WTC11 (cell line): ENCODE data around the gene PLEKHH2. TPM values are rescaled to one million over a fixed set of nuclear protein-coding genes. Genes with fewer than 3 reads are reported as not detected.

Source experiments
- ATAC-seq: fragments of 200-7000 bp; cut with Tn5 transposase; 2 replicates; pipeline ENCODE4 v1.10.0; 2021; ENCODE audit warnings: mild to moderate bottlenecking, moderate library complexity
- CTCF ChIA-PET: fragments of 300-600 bp; sonication (Branson Sonifier 250); formaldehyde crosslinking; loops from one replicate; lab custom pipeline; 2021; ENCODE audit warnings: antibody characterized with exemption; lab: Charles Lee
- POLR2A ChIA-PET: fragments of 350-600 bp; sonication (Branson Sonifier 250); formaldehyde crosslinking; loops from one replicate; lab custom pipeline; 2021; ENCODE audit warnings: antibody characterized with exemption; lab: Charles Lee
- DNase-seq: peaks from one replicate; pipeline ENCODE4 v3.0.0; 2021; ENCODE audit warnings: low spot score
- H3K27ac Mint-ChIP-seq: 2 replicates; pipeline ENCODE4 v1.8.0; 2021; ENCODE audit warnings: mixed read lengths
- H3K27me3 Mint-ChIP-seq: 2 replicates; pipeline ENCODE4 v1.8.0; 2021; ENCODE audit warnings: low read depth, mild to moderate bottlenecking, moderate library complexity, mixed read lengths
- H3K36me3 Mint-ChIP-seq: 2 replicates; pipeline ENCODE4 v1.8.0; 2021; ENCODE audit warnings: mixed read lengths
- H3K4me1 Mint-ChIP-seq: 2 replicates; pipeline ENCODE4 v1.8.0; 2022; ENCODE audit warnings: mixed read lengths
- H3K4me3 Mint-ChIP-seq: 2 replicates; pipeline ENCODE4 v1.8.0; 2021; ENCODE audit warnings: mild to moderate bottlenecking, moderate library complexity, mixed read lengths
- H3K9me3 Mint-ChIP-seq: 2 replicates; pipeline ENCODE4 v1.8.0; 2021; ENCODE audit warnings: mixed read lengths
- ATF2 ChIP-seq: sonication (generic); formaldehyde crosslinking; IDR thresholded peaks from 2 replicates; pipeline ENCODE4 v1.8.1; 2022; ENCODE audit warnings: low read depth, missing genetic modification reagents, borderline replicate concordance
- ATF6 ChIP-seq: sonication (generic); formaldehyde crosslinking; IDR thresholded peaks from 2 replicates; pipeline ENCODE4 v1.8.1; 2023; ENCODE audit warnings: mild to moderate bottlenecking, missing genetic modification reagents
- CBFB ChIP-seq: sonication (generic); formaldehyde crosslinking; IDR thresholded peaks from 2 replicates; pipeline ENCODE4 v1.8.1; 2022; ENCODE audit warnings: mild to moderate bottlenecking, low read depth, missing genetic modification reagents
- CDX4 ChIP-seq: fragments of 250-450 bp; sonication (Bioruptor Pico); IDR thresholded peaks from 2 replicates; pipeline ENCODE4 v1.9.0; 2021; ENCODE audit warnings: moderate library complexity, mild to moderate bottlenecking, inconsistent platforms, borderline replicate concordance
- E2F1 ChIP-seq: sonication (generic); formaldehyde crosslinking; IDR thresholded peaks from 2 replicates; pipeline ENCODE4 v1.8.0; 2022; ENCODE audit warnings: mild to moderate bottlenecking, missing genetic modification reagents
- ELF4 ChIP-seq: sonication (generic); formaldehyde crosslinking; IDR thresholded peaks from 2 replicates; pipeline ENCODE4 v1.8.1; 2022; ENCODE audit warnings: low read depth, mild to moderate bottlenecking, moderate library complexity, missing genetic modification reagents
- HMGXB4 ChIP-seq: sonication (generic); formaldehyde crosslinking; IDR thresholded peaks from 2 replicates; pipeline ENCODE4 v1.8.1; 2023; ENCODE audit warnings: mild to moderate bottlenecking, moderate library complexity, missing genetic modification reagents
- MYBL2 ChIP-seq: sonication (generic); formaldehyde crosslinking; IDR thresholded peaks from 2 replicates; pipeline ENCODE4 v1.8.1; 2023; ENCODE audit warnings: mild to moderate bottlenecking, moderate library complexity, missing genetic modification reagents
- NR1H2 ChIP-seq: sonication (generic); formaldehyde crosslinking; IDR thresholded peaks from 2 replicates; pipeline ENCODE4 v1.9.0; 2021; ENCODE audit warnings: mild to moderate bottlenecking, moderate library complexity, missing genetic modification reagents
- PREB ChIP-seq: sonication (generic); formaldehyde crosslinking; IDR thresholded peaks from 2 replicates; pipeline ENCODE4 v1.8.1; 2022; ENCODE audit warnings: mild to moderate bottlenecking, missing genetic modification reagents, moderate library complexity, borderline replicate concordance
- PRRX2 ChIP-seq: fragments of 250-450 bp; sonication (Bioruptor Pico); IDR thresholded peaks from 2 replicates; pipeline ENCODE4 v1.8.0; 2021; ENCODE audit warnings: mild to moderate bottlenecking
- RORB ChIP-seq: fragments of 250-450 bp; sonication (Bioruptor Pico); IDR thresholded peaks from 2 replicates; pipeline ENCODE4 v1.9.0; 2021; ENCODE audit warnings: mild to moderate bottlenecking
- SP1 ChIP-seq: sonication (generic); formaldehyde crosslinking; conservative IDR thresholded peaks from 2 replicates; pipeline ENCODE4 v1.8.1; 2022; ENCODE audit warnings: missing genetic modification reagents
- STAT6 ChIP-seq: sonication (generic); formaldehyde crosslinking; conservative IDR thresholded peaks from 2 replicates; pipeline ENCODE4 v1.8.1; 2023; ENCODE audit warnings: mild to moderate bottlenecking, low read depth, missing genetic modification reagents, moderate library complexity
- TP53 ChIP-seq: sonication (generic); formaldehyde crosslinking; IDR thresholded peaks from 2 replicates; pipeline ENCODE4 v1.8.1; 2023; ENCODE audit warnings: mild to moderate bottlenecking, missing genetic modification reagents
- USF2 ChIP-seq: sonication (generic); formaldehyde crosslinking; IDR thresholded peaks from 2 replicates; pipeline ENCODE4 v1.8.1; 2023; ENCODE audit warnings: mild to moderate bottlenecking, missing genetic modification reagents, moderate library complexity
- ZNF281 ChIP-seq: sonication (generic); formaldehyde crosslinking; IDR thresholded peaks from 2 replicates; pipeline ENCODE4 v1.8.0; 2023; ENCODE audit warnings: mild to moderate bottlenecking, missing genetic modification reagents
- total RNA-seq: library from RNA; stranded (reverse); gene quantifications from 3 replicates; pipeline ENCODE4 v1.2.3, GENCODE V29; 2021

PLEKHH2 gene
- total RNA-seq, 1 experiment from 2014 or later = 5.8 TPM

- POLR2A ChIA-PET = no interaction called here
- Mint-ChIP-seq H3K27ac (no peak overlapping the region), H3K27me3 (no peaks in the 10 kb centered on the region), H3K36me3 (no peaks in the 10 kb centered on the region), H3K9me3 (no peaks in the 10 kb centered on the region), H3K4me3 (no peak overlapping the region), H3K4me1 (peaks cover 3% of the 10 kb centered on the region)
- ATAC-seq = no peak
- CTCF ChIA-PET = interaction anchor here (0.7 kb wide), 2 partner anchors 102 to 174 kb away, joined by 3 to 6 read pairs; no protein-coding TSS in a partner anchor
- TF ChIP-seq CBFB (CRISPR knock-in tag) (no peak), TP53 (no peak), ATF2 (CRISPR knock-in tag) (no peak), E2F1 (no peak), STAT6 (CRISPR knock-in tag) (no peak), ZNF281 (no peak), CDX4 (CRISPR knock-in tag) (no peak), MYBL2 (CRISPR knock-in tag) (no peak), USF2 (no peak), ATF6 (CRISPR knock-in tag) (no peak), PRRX2 (CRISPR knock-in tag) (no peak), ELF4 (CRISPR knock-in tag) (no peak), PREB (CRISPR knock-in tag) (no peak), NR1H2 (CRISPR knock-in tag) (no peak), SP1 (CRISPR knock-in tag) (no peak), RORB (no peak), HMGXB4 (no peak)
- DNase-seq = no peak
Measured at GRCh38 chr2:43707255-43708015, 70.4 kb downstream of the PLEKHH2 start.
